Activated T-cell treated with anti-CD3 and anti-CD28 coated beads, Interleukin-2, amount 50 U/mL, for 24 hours (primary cell): ENCODE measurements around the gene ZNF776.
A peak's percentile ranks its signal among the peaks of the same experiment; 100 is the strongest.

ENCODE experiments used
- DNase-seq: peaks from one replicate; pipeline ENCODE4 v3.0.0-alpha.2; 2020
- H3K27ac Mint-ChIP-seq: 2 replicates; pipeline ENCODE4 v1.8.0; 2020; ENCODE audit warnings: mild to moderate bottlenecking, mixed read lengths
- H3K27me3 Mint-ChIP-seq: 2 replicates; pipeline ENCODE4 v1.8.0; 2020; ENCODE audit warnings: mixed read lengths
- H3K36me3 Mint-ChIP-seq: 2 replicates; pipeline ENCODE4 v1.8.0; 2020; ENCODE audit warnings: low read depth, mixed read lengths
- H3K4me1 Mint-ChIP-seq: 2 replicates; pipeline ENCODE4 v1.8.0; 2020; ENCODE audit warnings: low read depth, mixed read lengths
- H3K4me3 Mint-ChIP-seq: 2 replicates; pipeline ENCODE4 v1.8.0; 2020; ENCODE audit warnings: mild to moderate bottlenecking, moderate library complexity, mixed read lengths
- H3K9me3 Mint-ChIP-seq: 2 replicates; pipeline ENCODE4 v1.8.0; 2020; ENCODE audit warnings: mixed read lengths

The ZNF776 gene

DNA sequence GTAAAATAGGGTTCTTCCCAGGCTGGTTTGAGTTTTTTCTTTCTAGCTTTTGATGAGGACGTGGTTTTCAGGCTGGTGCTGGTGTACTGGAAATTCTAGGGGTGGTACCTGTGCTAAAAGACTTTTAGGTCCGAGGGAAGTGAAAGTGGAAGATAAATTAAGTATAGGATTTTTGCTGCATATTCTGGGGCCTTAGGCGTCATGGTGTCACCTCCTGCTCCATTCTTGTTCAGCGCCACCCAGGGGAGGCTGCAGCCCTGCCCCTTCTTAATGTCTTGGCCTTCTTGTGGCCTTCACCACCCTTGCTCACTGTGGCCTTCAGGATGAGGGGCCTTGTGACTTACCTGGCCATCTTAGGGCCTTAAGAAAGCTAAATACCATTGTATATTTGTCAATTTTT, 55.7 kb downstream of the ZNF776 start:
- H3K4me1 Mint-ChIP-seq = peaks cover 19% of the 10 kb centered on the region
- peaks cover 2% of the 10 kb centered on the region for H3K9me3 Mint-ChIP-seq
- no peak overlapping the region for H3K4me3 Mint-ChIP-seq
- H3K27ac Mint-ChIP-seq = peak overlapping the region; percentile 59
- DNase-seq = no peak
- H3K36me3 Mint-ChIP-seq = peaks cover 83% of the 10 kb centered on the region
- no peaks in the 10 kb centered on the region for H3K27me3 Mint-ChIP-seq

DNA sequence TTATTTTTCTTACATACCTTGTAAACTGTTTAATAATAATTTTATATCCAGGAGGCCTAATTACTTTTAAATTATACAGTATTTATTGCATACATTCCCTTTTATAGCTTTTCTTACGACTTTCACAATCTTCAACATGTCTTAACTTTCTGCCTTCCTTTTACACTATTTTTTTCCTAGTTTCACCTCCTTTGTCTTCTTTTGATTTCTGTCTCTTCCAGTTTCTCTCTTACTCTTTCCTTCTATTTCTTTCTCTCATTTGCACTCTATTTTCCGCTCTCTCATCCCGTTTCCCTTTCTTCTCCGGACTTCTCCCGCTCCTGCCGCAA, 56.6 kb downstream of the ZNF776 start:
- Mint-ChIP-seq H3K27ac (no peak overlapping the region), H3K9me3 (peaks cover 2% of the 10 kb centered on the region), H3K27me3 (no peaks in the 10 kb centered on the region), H3K36me3 (peaks cover 89% of the 10 kb centered on the region), H3K4me3 (peak overlapping the region; percentile 53), H3K4me1 (peaks cover 19% of the 10 kb centered on the region)
- no peak for DNase-seq

DNA sequence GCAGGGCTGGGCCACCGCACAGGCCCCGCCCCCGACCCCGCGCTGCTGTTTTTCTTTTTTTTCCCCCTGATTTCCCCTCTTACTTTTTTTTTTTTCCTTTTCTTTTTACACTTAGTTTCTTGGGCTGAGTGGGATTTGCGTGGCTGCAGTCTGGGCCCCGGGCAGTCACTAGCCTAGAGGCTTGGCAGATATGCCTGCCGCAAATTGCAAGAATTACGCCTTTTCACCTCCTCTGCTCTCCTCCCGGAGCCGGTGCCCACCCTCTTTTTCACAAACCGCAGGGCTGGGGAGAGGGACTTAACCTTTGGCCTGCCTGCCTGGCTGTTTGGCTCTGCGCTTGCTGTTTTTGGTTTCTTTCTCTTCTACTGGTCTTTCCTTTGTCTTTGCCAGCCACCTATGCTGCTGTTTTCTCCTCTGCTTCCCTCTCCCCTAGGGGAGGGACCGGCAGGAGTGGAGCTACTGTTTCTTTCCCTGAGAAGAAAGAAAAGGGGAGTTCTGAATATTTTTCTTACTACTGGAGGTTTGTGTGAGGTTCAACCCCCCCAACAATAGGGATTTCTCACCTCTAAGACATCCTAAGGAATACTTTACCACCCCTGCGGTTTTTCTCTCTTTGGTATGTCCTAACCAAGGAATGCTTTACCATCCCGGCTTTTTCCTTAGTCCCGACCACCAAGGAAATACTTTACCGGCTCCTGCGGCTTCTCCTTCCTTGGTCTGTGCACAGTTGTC, 57.1 kb downstream of the ZNF776 start:
- Mint-ChIP-seq H3K36me3 (peaks cover 89% of the 10 kb centered on the region), H3K27ac (peak overlapping the region; percentile 37), H3K4me1 (peaks cover 19% of the 10 kb centered on the region), H3K4me3 (peak overlapping the region; percentile 53), H3K27me3 (no peaks in the 10 kb centered on the region), H3K9me3 (peaks cover 2% of the 10 kb centered on the region)
- DNase-seq = no peak

DNA sequence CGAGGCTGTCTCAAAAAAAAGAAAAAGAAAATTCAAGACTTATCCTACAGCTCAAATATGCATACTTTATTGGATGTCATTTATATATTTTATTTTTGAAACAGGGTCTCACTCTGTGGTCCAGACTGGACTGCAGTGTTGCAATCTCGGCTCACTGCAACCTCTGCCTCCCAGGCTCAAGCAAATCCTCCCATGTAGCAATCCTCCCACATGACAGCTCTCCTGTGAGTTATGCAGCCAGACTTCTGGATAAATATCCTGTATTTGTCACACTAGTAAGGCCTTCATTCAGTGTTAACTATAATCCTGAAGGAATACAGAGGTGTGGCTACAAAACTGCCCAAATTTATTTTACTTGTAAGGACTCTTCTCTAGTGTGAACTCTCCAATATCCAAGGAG, 60.9 kb downstream of the ZNF776 start:
- no peaks in the 10 kb centered on the region for H3K27me3 Mint-ChIP-seq
- peaks cover 87% of the 10 kb centered on the region for H3K36me3 Mint-ChIP-seq
- H3K9me3 Mint-ChIP-seq = no peaks in the 10 kb centered on the region
- H3K4me1 Mint-ChIP-seq = peaks cover 36% of the 10 kb centered on the region
- no peak overlapping the region for H3K27ac Mint-ChIP-seq
- H3K4me3 Mint-ChIP-seq = no peak overlapping the region
- DNase-seq = no peak
